ENCODE measurements around the gene CCL17.

CCL17 gene

GRCh38 chr16:57385083-57385482, 19.5 kb upstream of the CCL17 start:
- Histone ChIP-seq H3K27ac (ENCODE audit: insufficient read depth in 1 of 2, low read depth in 1 of 2, low read length in 2 of 2, poor library complexity in 1 of 2, severe bottlenecking in 2 of 2) (no peak overlapping the region), H3K36me3 (ENCODE audit: control insufficient read depth in 4 of 4, insufficient read depth in 4 of 4, low read length in 3 of 4) (no peaks in the 10 kb centered on the region), H3K27me3 (replicated peaks in 2 of 5; ENCODE audit: control insufficient read depth in 4 of 5, insufficient read depth in 5 of 5, low read length in 4 of 5) (no peaks in the 10 kb centered on the region), H3K9me3 (ENCODE audit: control extremely low read depth in 1 of 5, control insufficient read depth in 4 of 5, insufficient read depth in 2 of 5, low read depth in 1 of 5, low read length in 4 of 5) (no peaks in the 10 kb centered on the region), H3K4me1 (ENCODE audit: control extremely low read depth in 1 of 4, control insufficient read depth in 4 of 4, insufficient read depth in 4 of 4, low read length in 3 of 4) (peaks cover 0 to 16% (median 11%) of the 10 kb centered on the region in 4 experiments), H3K4me3 (ENCODE audit: control insufficient read depth in 1 of 7, extremely low read depth in 1 of 7, insufficient read depth in 4 of 7, low read depth in 2 of 7, low read length in 6 of 7) (no peak overlapping the region)
- POLR2A ChIA-PET = no interaction called here
- DNase-seq = no peak
- WGBS (ENCODE audit: insufficient coverage) = 98% methylated on average over 4 of the region's 5 CpGs
- CTCF ChIA-PET = no interaction called here

- no peak for DNase-seq
- Histone ChIP-seq H3K4me3 (ENCODE audit: control insufficient read depth in 1 of 7, extremely low read depth in 1 of 7, insufficient read depth in 4 of 7, low read depth in 2 of 7, low read length in 6 of 7) (no peak overlapping the region), H3K27me3 (replicated peaks in 2 of 5; ENCODE audit: control insufficient read depth in 4 of 5, insufficient read depth in 5 of 5, low read length in 4 of 5) (no peaks in the 10 kb centered on the region), H3K4me1 (ENCODE audit: control extremely low read depth in 1 of 4, control insufficient read depth in 4 of 4, insufficient read depth in 4 of 4, low read length in 3 of 4) (peaks cover 0 to 13% (median 10%) of the 10 kb centered on the region in 4 experiments), H3K27ac (ENCODE audit: insufficient read depth in 1 of 2, low read depth in 1 of 2, low read length in 2 of 2, poor library complexity in 1 of 2, severe bottlenecking in 2 of 2) (no peak overlapping the region), H3K36me3 (ENCODE audit: control insufficient read depth in 4 of 4, insufficient read depth in 4 of 4, low read length in 3 of 4) (no peaks in the 10 kb centered on the region), H3K9me3 (ENCODE audit: control extremely low read depth in 1 of 5, control insufficient read depth in 4 of 5, insufficient read depth in 2 of 5, low read depth in 1 of 5, low read length in 4 of 5) (no peaks in the 10 kb centered on the region)
- ChIA-PET CTCF (interaction anchor here (0.6 kb wide), 1 partner anchor 83 kb away, joined by 3 read pairs; no protein-coding TSS in a partner anchor), POLR2A (no interaction called here)
- WGBS (ENCODE audit: insufficient coverage) = 98% methylated on average over 4 of the region's 5 CpGs
Measured at GRCh38 chr16:57386381-57386951, 18.1 kb upstream of the CCL17 start.

GRCh38 chr16:57387598-57388354, 16.8 kb upstream of the CCL17 start:
- ChIA-PET CTCF (interaction anchor here (1.0 kb wide), 1 partner anchor 29 kb away, joined by 4 read pairs; no protein-coding TSS in a partner anchor), POLR2A (no interaction called here)
- no peak overlapping the region for H3K4me3 ChIP-seq (ENCODE audit: control insufficient read depth in 1 of 7, extremely low read depth in 1 of 7, insufficient read depth in 4 of 7, low read depth in 2 of 7, low read length in 6 of 7)
- no peaks in the 10 kb centered on the region for H3K27me3 ChIP-seq (replicated peaks in 2 of 5; ENCODE audit: control insufficient read depth in 4 of 5, insufficient read depth in 5 of 5, low read length in 4 of 5)
- no peaks in the 10 kb centered on the region for H3K36me3 ChIP-seq (ENCODE audit: control insufficient read depth in 4 of 4, insufficient read depth in 4 of 4, low read length in 3 of 4)
- DNase-seq = no peak
- 92% methylated on average over 3 of the region's 3 CpGs for WGBS (ENCODE audit: insufficient coverage)
- peaks cover 0 to 13% (median 10%) of the 10 kb centered on the region in 4 experiments for H3K4me1 ChIP-seq (ENCODE audit: control extremely low read depth in 1 of 4, control insufficient read depth in 4 of 4, insufficient read depth in 4 of 4, low read length in 3 of 4)
- H3K9me3 ChIP-seq (ENCODE audit: control extremely low read depth in 1 of 5, control insufficient read depth in 4 of 5, insufficient read depth in 2 of 5, low read depth in 1 of 5, low read length in 4 of 5) = no peaks in the 10 kb centered on the region
- no peak overlapping the region for H3K27ac ChIP-seq (ENCODE audit: insufficient read depth in 1 of 2, low read depth in 1 of 2, low read length in 2 of 2, poor library complexity in 1 of 2, severe bottlenecking in 2 of 2)

- DNase-seq = no peak
- ChIA-PET POLR2A (no interaction called here), CTCF (interaction anchor here (1.0 kb wide), 1 partner anchor 28 kb away, joined by 4 read pairs; no protein-coding TSS in a partner anchor)
- peaks cover 0 to 13% (median 10%) of the 10 kb centered on the region in 4 experiments for H3K4me1 ChIP-seq (ENCODE audit: control extremely low read depth in 1 of 4, control insufficient read depth in 4 of 4, insufficient read depth in 4 of 4, low read length in 3 of 4)
- no peaks in the 10 kb centered on the region for H3K27me3 ChIP-seq (replicated peaks in 2 of 5; ENCODE audit: control insufficient read depth in 4 of 5, insufficient read depth in 5 of 5, low read length in 4 of 5)
- no peaks in the 10 kb centered on the region for H3K9me3 ChIP-seq (ENCODE audit: control extremely low read depth in 1 of 5, control insufficient read depth in 4 of 5, insufficient read depth in 2 of 5, low read depth in 1 of 5, low read length in 4 of 5)
- H3K36me3 ChIP-seq (ENCODE audit: control insufficient read depth in 4 of 4, insufficient read depth in 4 of 4, low read length in 3 of 4) = no peaks in the 10 kb centered on the region
- no peak overlapping the region for H3K27ac ChIP-seq (ENCODE audit: insufficient read depth in 1 of 2, low read depth in 1 of 2, low read length in 2 of 2, poor library complexity in 1 of 2, severe bottlenecking in 2 of 2)
- 96% methylated on average over 5 of the region's 7 CpGs for WGBS (ENCODE audit: insufficient coverage)
- no peak overlapping the region for H3K4me3 ChIP-seq (ENCODE audit: control insufficient read depth in 1 of 7, extremely low read depth in 1 of 7, insufficient read depth in 4 of 7, low read depth in 2 of 7, low read length in 6 of 7)
Measured at GRCh38 chr16:57388359-57389086, 16.0 kb upstream of the CCL17 start.

GRCh38 chr16:57389087-57389468, 15.5 kb upstream of the CCL17 start:
- POLR2A ChIA-PET = no interaction called here
- no peaks in the 10 kb centered on the region for H3K9me3 ChIP-seq (ENCODE audit: control extremely low read depth in 1 of 5, control insufficient read depth in 4 of 5, insufficient read depth in 2 of 5, low read depth in 1 of 5, low read length in 4 of 5)
- WGBS (ENCODE audit: insufficient coverage) = 100% methylated on average over 2 of the region's 3 CpGs
- CTCF ChIA-PET = no interaction called here
- peaks cover 0 to 8% (median 6%) of the 10 kb centered on the region in 4 experiments for H3K4me1 ChIP-seq (ENCODE audit: control extremely low read depth in 1 of 4, control insufficient read depth in 4 of 4, insufficient read depth in 4 of 4, low read length in 3 of 4)
- H3K4me3 ChIP-seq (ENCODE audit: control insufficient read depth in 1 of 7, extremely low read depth in 1 of 7, insufficient read depth in 4 of 7, low read depth in 2 of 7, low read length in 6 of 7) = no peak overlapping the region
- no peaks in the 10 kb centered on the region for H3K27me3 ChIP-seq (replicated peaks in 2 of 5; ENCODE audit: control insufficient read depth in 4 of 5, insufficient read depth in 5 of 5, low read length in 4 of 5)
- no peak overlapping the region for H3K27ac ChIP-seq (ENCODE audit: insufficient read depth in 1 of 2, low read depth in 1 of 2, low read length in 2 of 2, poor library complexity in 1 of 2, severe bottlenecking in 2 of 2)
- no peak for DNase-seq
- H3K36me3 ChIP-seq (ENCODE audit: control insufficient read depth in 4 of 4, insufficient read depth in 4 of 4, low read length in 3 of 4) = no peaks in the 10 kb centered on the region

GRCh38 chr16:57390636-57391295, 13.8 kb upstream of the CCL17 start:
- Histone ChIP-seq H3K27ac (ENCODE audit: insufficient read depth in 1 of 2, low read depth in 1 of 2, low read length in 2 of 2, poor library complexity in 1 of 2, severe bottlenecking in 2 of 2) (no peak overlapping the region), H3K4me3 (ENCODE audit: control insufficient read depth in 1 of 7, extremely low read depth in 1 of 7, insufficient read depth in 4 of 7, low read depth in 2 of 7, low read length in 6 of 7) (no peak overlapping the region), H3K36me3 (ENCODE audit: control insufficient read depth in 4 of 4, insufficient read depth in 4 of 4, low read length in 3 of 4) (no peaks in the 10 kb centered on the region), H3K4me1 (ENCODE audit: control extremely low read depth in 1 of 4, control insufficient read depth in 4 of 4, insufficient read depth in 4 of 4, low read length in 3 of 4) (no peaks in the 10 kb centered on the region), H3K9me3 (ENCODE audit: control extremely low read depth in 1 of 5, control insufficient read depth in 4 of 5, insufficient read depth in 2 of 5, low read depth in 1 of 5, low read length in 4 of 5) (peaks cover 0 to 2% (median 0%) of the 10 kb centered on the region in 5 experiments), H3K27me3 (replicated peaks in 2 of 5; ENCODE audit: control insufficient read depth in 4 of 5, insufficient read depth in 5 of 5, low read length in 4 of 5) (no peaks in the 10 kb centered on the region)
- ChIA-PET CTCF (interaction anchor here (2.3 kb wide), 1 partner anchor 26 kb away, joined by 7 read pairs; no protein-coding TSS in a partner anchor), POLR2A (no interaction called here)
- 40% methylated on average over 3 of the region's 5 CpGs for WGBS (ENCODE audit: insufficient coverage)
- no peak for DNase-seq
